Measurements from ENCODE around the gene SIGLEC9.

The SIGLEC9 gene

DNA sequence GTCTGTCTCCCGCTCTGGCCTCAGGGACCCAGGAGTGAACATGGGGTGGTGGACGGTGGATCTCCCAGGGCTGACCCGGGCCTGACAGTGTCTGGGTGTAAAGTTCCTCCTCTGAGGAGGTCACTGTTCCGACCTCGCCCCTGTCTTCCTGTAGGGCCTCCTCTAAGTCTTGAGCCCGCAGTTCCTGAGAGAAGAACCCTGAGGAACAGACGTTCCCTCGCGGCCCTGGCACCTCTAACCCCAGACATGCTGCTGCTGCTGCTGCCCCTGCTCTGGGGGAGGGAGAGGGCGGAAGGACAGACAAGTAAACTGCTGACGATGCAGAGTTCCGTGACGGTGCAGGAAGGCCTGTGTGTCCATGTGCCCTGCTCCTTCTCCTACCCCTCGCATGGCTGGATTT lies at the start of gene SIGLEC9:
Gene SIGLEC9 (plus strand): TSS at position 178 of the 400 bp plus-strand sequence. CDS start 69 bp downstream, at position 247.
- TF ChIP-seq, protein P1, sequence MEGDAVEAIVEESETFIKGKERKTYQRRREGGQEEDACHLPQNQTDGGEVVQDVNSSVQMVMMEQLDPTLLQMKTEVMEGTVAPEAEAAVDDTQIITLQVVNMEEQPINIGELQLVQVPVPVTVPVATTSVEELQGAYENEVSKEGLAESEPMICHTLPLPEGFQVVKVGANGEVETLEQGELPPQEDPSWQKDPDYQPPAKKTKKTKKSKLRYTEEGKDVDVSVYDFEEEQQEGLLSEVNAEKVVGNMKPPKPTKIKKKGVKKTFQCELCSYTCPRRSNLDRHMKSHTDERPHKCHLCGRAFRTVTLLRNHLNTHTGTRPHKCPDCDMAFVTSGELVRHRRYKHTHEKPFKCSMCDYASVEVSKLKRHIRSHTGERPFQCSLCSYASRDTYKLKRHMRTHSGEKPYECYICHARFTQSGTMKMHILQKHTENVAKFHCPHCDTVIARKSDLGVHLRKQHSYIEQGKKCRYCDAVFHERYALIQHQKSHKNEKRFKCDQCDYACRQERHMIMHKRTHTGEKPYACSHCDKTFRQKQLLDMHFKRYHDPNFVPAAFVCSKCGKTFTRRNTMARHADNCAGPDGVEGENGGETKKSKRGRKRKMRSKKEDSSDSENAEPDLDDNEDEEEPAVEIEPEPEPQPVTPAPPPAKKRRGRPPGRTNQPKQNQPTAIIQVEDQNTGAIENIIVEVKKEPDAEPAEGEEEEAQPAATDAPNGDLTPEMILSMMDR (IDR thresholded peaks at IDR 0.05; ENCODE audit: low read depth, low read length, missing control alignments) = no peak
- DNase-seq (ENCODE audit: low read depth) = no peak
- no peak within 1 kb of the TSS for H3K4me3 ChIP-seq (ENCODE audit: low read depth, low read length)

DNA sequence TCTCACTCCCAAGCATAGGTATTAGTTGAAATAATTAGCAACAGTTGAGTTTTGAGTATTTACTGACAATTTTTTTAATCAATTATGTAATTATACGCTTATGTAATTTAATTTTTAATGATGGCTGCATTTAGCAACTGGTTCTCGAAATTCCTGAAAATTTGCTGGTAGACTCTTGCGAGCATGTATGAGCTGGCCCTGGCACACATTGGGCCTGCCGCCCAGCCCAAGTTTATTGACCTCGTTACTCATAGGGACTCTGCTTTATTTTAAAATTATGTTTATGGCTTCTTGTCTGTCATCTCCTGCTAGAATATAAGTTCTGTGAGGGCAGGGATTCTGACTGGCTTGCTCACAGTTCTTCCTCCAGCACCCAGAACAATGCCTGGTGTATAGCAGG lies 48.7 kb upstream of the SIGLEC9 start:
- H3K4me3 ChIP-seq (ENCODE audit: low read depth, low read length) = no peak overlapping the region
- DNase-seq (ENCODE audit: low read depth) = no peak
- TF ChIP-seq, protein P1 (IDR thresholded peaks at IDR 0.05; ENCODE audit: low read depth, low read length, missing control alignments) = no peak

DNA sequence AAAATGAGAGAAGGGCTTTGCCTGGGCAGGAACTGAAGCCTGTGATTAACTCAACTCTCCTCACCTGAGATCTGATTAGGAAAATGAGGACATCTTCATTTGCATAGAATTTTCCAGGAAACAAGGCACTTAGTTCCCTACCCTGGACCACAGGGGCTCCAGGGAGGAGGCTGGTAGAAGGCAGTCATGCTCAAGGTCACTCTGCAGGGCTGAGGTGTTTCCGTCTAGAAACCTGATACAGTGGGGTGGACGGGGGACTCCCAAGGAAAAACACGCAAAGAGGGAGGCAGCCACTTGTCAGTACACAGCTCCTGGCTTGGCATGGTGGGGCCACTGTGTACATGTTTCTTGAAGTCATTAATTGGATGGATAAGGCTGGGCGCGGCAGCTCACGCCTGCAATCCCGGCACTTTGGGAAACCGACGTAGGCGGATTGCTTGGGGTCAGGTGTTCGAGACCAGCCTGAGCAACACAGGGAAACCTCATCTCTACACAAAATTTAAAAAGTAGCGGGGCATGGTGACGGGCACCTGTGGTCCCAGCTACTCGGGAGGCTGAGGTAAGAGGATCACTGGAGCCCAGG lies 48.0 kb upstream of the SIGLEC9 start:
- no peak for DNase-seq (ENCODE audit: low read depth)
- TF ChIP-seq, protein P1 (IDR thresholded peaks at IDR 0.05; ENCODE audit: low read depth, low read length, missing control alignments) = no peak
- no peak overlapping the region for H3K4me3 ChIP-seq (ENCODE audit: low read depth, low read length)

DNA sequence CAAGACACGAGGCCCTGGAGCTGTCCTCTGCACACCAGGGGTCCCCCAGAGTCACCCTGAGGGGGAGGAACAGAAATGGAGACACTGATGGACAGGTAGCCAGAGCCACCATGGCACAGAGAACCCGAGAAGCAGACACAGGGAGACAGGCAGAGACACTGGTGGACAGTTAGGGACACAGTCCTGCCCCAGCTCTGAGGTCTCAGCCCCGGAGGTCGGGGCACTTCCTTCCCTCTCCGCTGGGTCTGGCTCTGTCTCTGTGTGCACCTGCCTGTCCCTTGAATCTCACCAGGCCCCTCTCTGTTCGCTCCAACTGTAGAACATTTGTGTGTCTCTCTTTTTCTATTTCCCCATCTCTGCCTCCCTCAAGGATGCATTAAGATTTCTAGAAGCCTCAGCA lies 46.6 kb upstream of the SIGLEC9 start:
- DNase-seq (ENCODE audit: low read depth) = no peak
- no peak overlapping the region for H3K4me3 ChIP-seq (ENCODE audit: low read depth, low read length)
- TF ChIP-seq, protein P1 (IDR thresholded peaks at IDR 0.05; ENCODE audit: low read depth, low read length, missing control alignments) = no peak

DNA sequence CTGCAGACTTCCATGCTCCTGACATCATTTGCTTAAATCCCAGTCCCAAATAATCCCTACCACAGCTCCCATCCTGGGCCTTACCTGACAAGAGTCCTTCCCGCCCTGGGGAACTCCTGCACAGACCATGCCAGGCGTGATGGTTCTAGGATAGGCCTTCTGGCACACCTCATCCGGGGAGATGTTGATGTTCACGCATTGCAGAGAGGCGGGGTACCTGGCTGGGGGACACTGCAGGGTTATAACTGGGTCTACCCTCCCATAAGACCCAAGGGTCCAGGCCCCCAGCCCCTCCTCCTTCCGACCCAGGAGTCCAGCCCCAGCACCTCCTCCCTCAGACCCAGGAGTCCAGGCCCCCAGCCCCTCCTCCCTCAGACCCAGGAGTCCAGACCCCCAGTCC lies 46.0 kb upstream of the SIGLEC9 start:
- no peak for DNase-seq (ENCODE audit: low read depth)
- TF ChIP-seq, protein P1 (IDR thresholded peaks at IDR 0.05; ENCODE audit: low read depth, low read length, missing control alignments) = no peak
- H3K4me3 ChIP-seq (ENCODE audit: low read depth, low read length) = no peak overlapping the region

DNA sequence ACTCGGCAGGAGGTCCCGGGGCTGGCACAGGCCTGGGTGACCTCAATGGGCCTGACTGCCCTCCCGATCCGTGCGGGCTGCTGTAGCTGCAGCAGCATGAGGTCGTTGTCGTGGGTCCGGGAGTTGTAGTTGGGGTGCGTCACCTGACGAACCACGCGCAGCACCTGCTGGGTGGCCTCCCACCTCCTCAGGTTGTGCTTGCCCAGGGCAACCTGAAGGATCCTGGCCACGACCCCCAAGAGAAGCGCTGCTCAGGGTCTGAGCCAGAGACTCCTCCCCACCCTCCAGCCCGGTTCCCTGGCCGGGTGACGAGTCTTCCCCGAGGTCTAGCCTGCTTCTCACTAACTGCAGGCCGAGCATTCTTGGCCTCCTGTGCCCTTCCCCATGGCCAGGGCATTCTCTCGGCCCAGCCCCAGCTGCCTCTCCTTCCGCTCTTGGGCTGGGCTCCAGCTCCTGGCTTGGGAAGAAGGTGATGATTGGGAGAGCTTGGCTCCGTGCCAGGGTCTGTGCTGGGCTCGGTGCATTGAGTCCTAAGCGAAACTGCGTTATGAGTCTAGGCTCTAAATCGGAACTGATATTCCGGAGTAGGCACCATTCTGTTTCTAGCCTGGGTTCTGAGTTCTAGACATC lies 45.1 kb upstream of the SIGLEC9 start:
- DNase-seq (ENCODE audit: low read depth) = no peak
- TF ChIP-seq, protein P1 (IDR thresholded peaks at IDR 0.05; ENCODE audit: low read depth, low read length, missing control alignments) = no peak

DNA sequence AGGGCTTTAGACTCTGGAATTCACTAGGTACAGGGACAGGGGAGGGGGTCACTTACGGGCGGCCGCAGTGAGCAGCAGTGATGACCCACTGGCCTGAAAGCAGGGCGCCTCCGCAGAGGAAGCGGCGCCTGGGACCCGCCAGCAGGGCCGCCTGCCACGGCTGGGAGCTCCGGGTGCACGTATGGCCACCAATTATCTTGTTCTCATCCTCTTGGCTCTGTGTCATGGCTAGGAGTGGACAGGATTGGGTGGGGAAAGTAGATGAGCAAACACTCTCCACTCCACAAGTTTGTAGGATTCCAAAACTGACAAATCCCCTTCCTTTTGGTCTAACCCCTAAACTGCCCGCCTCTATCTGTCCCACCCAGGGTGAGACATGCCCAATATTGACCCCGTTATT lies 43.2 kb upstream of the SIGLEC9 start:
- no peak overlapping the region for H3K4me3 ChIP-seq (ENCODE audit: low read depth, low read length)
- TF ChIP-seq, protein P1 (IDR thresholded peaks at IDR 0.05; ENCODE audit: low read depth, low read length, missing control alignments) = no peak
- DNase-seq (ENCODE audit: low read depth) = no peak

More for the DNA sequence above, 45.1 kb upstream of the SIGLEC9 start:
- no peak overlapping the region for H3K4me3 ChIP-seq (ENCODE audit: low read depth, low read length)
